SH-SY5Y (cell line): ENCODE results near the gene IMMP2L.

Experiments
- GATA2 ChIP-seq: IDR thresholded peaks from 2 replicates; pipeline ENCODE4 v1.6.1; 2011; ENCODE audit warnings: mild to moderate bottlenecking, low read depth, low read length
- GATA3 ChIP-seq: IDR thresholded peaks from 2 replicates; pipeline ENCODE4 v1.6.1; 2011; ENCODE audit warnings: low read depth, mild to moderate bottlenecking, low read length, moderate library complexity

DNA sequence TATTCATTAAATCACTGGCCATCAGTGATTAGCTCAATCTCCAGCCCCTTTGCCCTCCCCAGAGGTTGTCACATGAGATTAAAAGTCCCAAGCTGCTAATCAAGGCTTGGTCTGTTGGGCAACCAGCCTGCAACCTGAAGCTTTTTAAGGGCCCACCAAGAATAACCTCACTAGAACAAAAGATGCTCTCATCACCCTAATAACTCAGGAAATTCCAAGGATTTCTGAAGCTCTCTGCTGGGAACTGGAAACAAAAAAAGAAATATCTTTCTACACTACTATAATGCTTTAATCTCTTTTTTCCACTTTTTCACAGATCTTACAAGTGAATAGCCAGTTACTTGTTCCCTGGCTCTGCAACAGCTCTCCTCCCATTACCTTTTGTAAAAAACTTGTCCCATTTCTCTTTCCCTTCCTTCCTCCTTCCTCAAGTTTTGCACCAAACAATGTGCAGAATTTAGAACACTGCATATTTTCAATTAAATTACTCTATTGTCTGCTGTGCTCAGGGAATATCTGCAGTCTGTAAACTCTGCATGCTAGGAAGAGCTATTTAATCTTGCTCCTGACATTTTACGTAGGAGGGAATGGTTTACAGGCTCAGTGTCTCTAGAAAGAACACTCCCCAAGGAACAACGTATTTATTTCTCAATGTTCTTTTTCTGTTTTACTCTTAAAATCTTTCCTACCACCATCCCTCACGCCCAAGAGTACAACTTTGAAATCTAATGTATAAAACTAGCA is 169.1 kb downstream of the IMMP2L start:
- TF ChIP-seq GATA2: no peak
- no peak for TF ChIP-seq GATA3
